Neuron (in vitro differentiated cells): ENCODE results near the gene ADAM19.

Experiments used
- H2AFZ ChIP-seq: one replicate; pipeline ENCODE4 v1.6.1; 2013; ENCODE audit warnings: low read depth, mild to moderate bottlenecking, inconsistent platforms, low read length, moderate library complexity
- H3K27me3 ChIP-seq: one replicate; pipeline ENCODE4 v1.6.1; 2013; ENCODE audit warnings: low read length; ENCODE audit not compliant: insufficient read depth
- H3K36me3 ChIP-seq: one replicate; pipeline ENCODE4 v1.6.1; 2013; ENCODE audit warnings: low read length; ENCODE audit not compliant: insufficient read depth
- H3K4me1 ChIP-seq: one replicate; pipeline ENCODE4 v1.6.1; 2013; ENCODE audit warnings: low read length; ENCODE audit not compliant: insufficient read depth
- H3K4me3 ChIP-seq: 2 replicates; pipeline ENCODE4 v1.5.1; 2013; ENCODE audit warnings: mild to moderate bottlenecking, low read length, moderate library complexity
- H3K9me3 ChIP-seq: one replicate; pipeline ENCODE4 v1.6.1; 2013; ENCODE audit warnings: low read length

Gene ADAM19

DNA sequence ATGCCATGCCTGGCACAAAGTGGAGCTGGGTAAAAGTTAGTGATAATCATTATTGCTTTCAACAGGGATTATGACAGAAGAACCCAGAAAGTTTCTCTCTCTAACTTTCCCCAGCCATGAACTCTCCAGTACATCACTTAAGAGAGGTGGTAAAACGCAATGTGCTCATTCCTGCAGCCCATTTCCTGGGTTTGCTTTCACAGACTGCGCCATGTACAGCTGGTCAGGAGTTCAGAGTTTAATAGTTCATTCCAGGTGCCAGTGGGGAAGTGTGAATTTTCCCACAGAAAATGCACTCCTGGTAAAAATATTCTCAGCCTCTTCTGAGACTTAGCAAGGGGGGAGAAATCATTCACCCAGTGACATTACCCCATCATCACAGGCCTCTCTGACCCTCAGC is 35.5 kb downstream of the ADAM19 start:
- Histone ChIP-seq H2AFZ (no peak overlapping the region), H3K27me3 (no peaks in the 10 kb centered on the region), H3K9me3 (no peaks in the 10 kb centered on the region), H3K4me1 (peaks cover 12% of the 10 kb centered on the region), H3K36me3 (no peaks in the 10 kb centered on the region), H3K4me3 (no peak overlapping the region)

DNA sequence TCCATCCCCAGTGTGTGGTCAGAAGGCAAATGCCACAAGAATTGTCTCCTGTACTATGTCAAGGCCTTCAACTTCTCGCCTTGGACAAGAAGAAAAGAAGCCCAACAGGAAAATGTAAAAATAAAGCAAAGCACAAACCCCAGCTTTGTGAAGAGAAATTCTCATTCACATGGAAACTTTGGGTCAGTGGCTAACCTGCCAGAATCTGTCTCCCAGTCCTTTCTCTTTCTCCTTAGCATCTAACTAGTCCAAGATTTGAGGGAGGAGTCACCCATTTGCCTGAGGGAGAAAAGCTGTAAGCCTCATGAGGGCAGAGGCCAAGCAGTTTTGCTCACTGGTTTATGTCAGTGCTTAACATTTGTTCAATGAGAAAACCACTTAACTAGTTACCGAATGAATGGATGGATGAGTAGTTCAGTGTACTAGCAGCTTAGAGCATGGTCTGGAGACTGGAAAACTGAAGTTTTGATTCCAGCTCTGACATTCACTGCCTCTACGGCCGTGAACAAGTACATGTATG is 36.0 kb downstream of the ADAM19 start:
- Histone ChIP-seq H3K4me1 (peaks cover 12% of the 10 kb centered on the region), H3K27me3 (no peaks in the 10 kb centered on the region), H3K9me3 (no peaks in the 10 kb centered on the region), H3K4me3 (no peak overlapping the region), H3K36me3 (no peaks in the 10 kb centered on the region), H2AFZ (no peak overlapping the region)

DNA sequence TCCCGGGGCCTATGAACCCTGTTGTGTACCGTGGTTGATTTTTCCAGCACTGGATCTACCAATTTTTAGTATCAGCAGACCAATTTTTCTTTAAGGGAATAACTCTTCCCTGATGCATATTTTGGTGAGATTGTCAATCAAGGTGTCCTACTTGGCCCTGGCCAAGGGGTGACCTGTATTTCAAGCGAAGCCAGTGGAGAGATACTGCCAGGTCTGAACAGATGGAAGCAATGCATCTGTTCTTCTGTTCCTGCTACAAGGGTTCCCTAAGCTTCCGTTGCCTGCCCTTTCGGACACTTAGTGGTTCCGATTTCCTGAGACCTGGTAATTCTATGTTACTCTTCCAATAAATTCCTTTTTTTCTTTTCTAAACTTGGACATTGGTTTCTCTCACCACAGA is 37.3 kb downstream of the ADAM19 start:
- Histone ChIP-seq H3K9me3 (no peaks in the 10 kb centered on the region), H3K4me3 (no peak overlapping the region), H2AFZ (no peak overlapping the region), H3K27me3 (no peaks in the 10 kb centered on the region), H3K36me3 (no peaks in the 10 kb centered on the region), H3K4me1 (peaks cover 12% of the 10 kb centered on the region)

DNA sequence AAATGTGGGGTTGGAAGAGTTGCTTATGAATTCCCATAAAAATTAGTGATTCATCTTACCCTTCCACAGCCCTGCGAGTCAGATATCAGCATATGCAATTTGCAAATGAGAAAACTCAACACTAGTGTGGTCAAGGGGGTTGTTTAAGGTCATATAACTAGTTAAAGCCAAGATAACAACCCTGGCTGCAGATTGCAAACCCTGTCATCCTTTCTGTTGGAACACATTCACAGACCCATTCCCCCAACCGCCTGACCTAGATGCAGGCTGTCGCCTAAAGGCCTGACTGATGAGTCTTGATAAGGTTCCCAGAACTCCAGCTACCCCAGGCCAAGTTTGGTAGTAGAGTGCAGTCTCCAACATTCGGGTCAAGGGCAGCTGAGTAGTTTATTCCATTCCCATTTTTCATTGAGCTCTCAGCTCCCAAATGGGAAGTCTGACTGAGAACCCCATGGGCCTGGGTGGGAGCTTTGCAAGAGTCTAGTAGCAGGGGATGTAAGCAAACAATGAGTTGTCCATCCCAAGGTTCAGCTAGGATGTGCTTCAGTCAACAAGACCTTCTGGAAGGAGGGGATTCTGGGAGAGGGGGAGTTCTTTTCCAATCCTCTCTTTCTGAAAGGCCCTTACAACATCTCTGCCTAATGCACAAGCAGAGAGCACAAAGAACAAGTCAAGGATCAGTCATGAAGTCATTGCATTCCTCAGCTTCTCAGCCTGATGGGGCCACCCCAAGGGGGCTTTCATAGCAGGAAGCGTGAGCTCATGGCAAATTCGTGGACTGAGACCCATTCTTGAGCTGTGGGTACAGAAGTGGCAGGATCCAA is 40.3 kb downstream of the ADAM19 start:
- H2AFZ ChIP-seq, result no peak overlapping the region
- H3K27me3 ChIP-seq, result no peaks in the 10 kb centered on the region
- H3K4me3 ChIP-seq, result no peak overlapping the region
- no peaks in the 10 kb centered on the region for H3K9me3 ChIP-seq
- no peaks in the 10 kb centered on the region for H3K4me1 ChIP-seq
- H3K36me3 ChIP-seq, result no peaks in the 10 kb centered on the region

DNA sequence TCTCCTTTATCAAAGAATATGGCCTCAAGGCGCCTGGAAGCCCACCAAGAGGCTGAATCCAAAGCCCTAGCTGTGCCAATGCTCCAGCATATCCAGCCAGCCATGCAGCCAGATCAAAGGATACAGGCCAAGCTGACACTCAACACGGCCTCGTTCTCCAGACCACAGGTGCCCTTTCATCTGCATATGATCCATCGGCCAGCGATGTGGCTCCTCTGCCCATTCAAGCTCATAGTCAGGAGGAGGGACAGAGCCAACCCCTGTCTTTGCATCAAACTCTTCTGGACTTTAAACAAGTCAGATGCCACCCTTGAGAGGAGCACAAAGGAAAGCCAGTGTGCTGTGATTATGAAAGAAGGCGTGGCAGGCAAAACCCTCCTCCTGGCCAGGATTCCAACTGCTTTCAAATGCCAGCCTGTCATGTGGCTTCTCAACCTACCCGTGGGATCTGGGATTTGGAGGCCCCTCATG is 42.5 kb downstream of the ADAM19 start:
- no peaks in the 10 kb centered on the region for H3K9me3 ChIP-seq
- no peak overlapping the region for H3K4me3 ChIP-seq
- no peaks in the 10 kb centered on the region for H3K36me3 ChIP-seq
- H3K27me3 ChIP-seq, result no peaks in the 10 kb centered on the region
- H3K4me1 ChIP-seq, result no peaks in the 10 kb centered on the region
- H2AFZ ChIP-seq, result no peak overlapping the region

DNA sequence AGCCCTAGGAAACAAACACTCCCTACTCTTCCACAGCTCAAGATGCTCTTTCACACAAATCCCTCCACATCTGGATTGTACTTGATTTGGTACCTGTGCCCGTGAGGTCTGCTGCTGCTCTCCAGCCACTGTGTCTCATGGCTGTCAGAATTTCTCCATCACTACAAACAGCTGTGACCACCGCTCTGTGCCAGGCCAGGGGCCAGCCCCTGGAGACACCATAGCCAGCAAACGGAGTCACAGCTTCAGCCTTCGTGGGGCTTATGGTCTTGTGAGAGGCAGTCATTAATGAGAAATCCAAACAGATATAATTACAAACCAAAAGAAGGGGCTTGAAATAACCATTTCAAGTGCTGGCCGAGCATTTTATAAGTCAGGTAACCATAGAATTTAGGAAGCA is 43.6 kb downstream of the ADAM19 start:
- H3K4me1 ChIP-seq, result no peaks in the 10 kb centered on the region
- no peak overlapping the region for H2AFZ ChIP-seq
- H3K27me3 ChIP-seq, result no peaks in the 10 kb centered on the region
- no peaks in the 10 kb centered on the region for H3K36me3 ChIP-seq
- no peaks in the 10 kb centered on the region for H3K9me3 ChIP-seq
- no peak overlapping the region for H3K4me3 ChIP-seq

DNA sequence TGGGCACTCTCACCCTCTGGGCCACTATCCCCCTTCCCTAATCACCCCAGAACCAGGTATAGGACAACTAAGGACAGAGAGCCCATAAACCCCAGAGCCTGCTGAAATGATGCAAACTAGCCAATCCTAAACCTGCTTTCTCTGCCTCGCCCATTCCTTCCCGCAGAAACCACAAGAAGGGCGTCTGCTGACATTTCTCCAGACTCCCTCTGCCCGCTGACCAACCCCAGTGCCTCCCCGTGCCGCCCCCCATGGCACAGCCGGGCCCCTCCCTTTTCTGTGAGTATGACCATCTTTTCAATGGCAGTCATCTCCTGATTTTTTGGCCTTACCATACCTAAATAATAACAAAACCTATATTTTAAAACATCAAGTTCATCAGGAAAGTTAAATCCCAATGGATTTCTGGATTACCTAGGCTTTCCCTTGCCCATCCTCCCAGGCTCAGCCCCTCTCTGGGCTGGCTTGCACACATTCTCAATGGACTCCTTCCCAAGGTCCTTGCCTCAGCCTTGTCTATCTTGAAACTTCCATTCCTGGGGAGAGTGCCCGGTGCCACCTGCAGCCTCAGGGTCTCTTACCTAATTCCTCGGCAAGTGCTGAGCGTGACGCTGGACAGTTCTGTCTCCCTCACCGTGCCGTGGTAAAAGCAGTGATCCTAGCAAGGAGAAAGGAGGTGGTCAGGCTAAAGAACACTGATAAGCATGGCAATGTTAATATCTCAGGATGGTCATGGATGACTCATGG is 45.2 kb downstream of the ADAM19 start:
- Histone ChIP-seq H3K27me3 (no peaks in the 10 kb centered on the region), H2AFZ (no peak overlapping the region), H3K9me3 (no peaks in the 10 kb centered on the region), H3K36me3 (no peaks in the 10 kb centered on the region), H3K4me3 (no peak overlapping the region), H3K4me1 (no peaks in the 10 kb centered on the region)

DNA sequence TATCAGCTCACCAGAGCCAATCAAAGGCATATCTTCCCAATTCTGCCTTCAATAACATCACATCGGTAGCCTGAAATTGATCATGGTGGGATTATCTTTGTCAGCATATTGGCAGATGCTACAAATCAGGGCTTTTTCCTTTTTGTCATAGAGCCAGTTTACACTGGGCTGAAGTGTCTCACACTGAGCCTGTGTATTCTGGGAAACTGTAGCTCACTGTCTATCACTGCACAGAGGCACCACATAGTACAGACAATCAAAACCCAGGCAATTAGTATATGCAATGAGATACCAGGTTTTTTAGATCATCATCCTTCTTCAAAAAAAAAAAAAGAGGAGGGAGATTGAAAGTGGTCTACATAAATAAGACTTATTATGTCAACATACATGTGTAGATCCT is 46.6 kb downstream of the ADAM19 start:
- H3K4me3 ChIP-seq, result no peak overlapping the region
- no peaks in the 10 kb centered on the region for H3K4me1 ChIP-seq
- H3K9me3 ChIP-seq, result no peaks in the 10 kb centered on the region
- H3K36me3 ChIP-seq, result no peaks in the 10 kb centered on the region
- no peaks in the 10 kb centered on the region for H3K27me3 ChIP-seq
- no peak overlapping the region for H2AFZ ChIP-seq

DNA sequence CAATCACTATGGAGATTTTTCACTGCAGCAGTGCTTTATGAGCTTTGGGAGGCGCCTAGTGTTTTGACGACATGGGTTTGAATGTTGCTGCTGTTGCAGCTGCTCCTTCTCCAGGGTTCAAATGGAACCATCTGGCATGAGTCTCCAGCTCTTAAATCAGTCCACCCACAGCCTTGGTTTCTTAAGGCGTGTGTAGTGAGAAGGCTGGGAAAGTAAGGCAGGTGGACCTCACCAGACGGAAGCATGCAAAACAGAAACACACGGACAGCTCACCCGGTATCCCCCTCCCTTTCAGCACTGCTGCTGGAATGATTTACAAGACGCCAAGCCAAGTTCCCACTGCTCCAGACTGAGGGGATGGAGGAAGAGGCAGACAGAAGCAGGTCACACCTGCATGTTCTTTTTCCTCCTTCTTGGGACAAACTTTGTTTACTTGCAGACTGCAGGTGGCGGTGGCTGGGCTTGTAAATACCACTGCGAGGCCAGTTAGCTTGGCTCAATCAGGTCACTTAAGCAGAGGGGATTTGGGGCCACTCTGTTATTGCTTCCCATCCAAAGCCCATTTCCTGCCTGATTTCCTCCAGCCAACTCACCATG is 47.4 kb downstream of the ADAM19 start:
- H2AFZ ChIP-seq, result no peak overlapping the region
- H3K4me3 ChIP-seq, result no peak overlapping the region
- no peaks in the 10 kb centered on the region for H3K9me3 ChIP-seq
- no peaks in the 10 kb centered on the region for H3K4me1 ChIP-seq
- H3K36me3 ChIP-seq, result no peaks in the 10 kb centered on the region
- no peaks in the 10 kb centered on the region for H3K27me3 ChIP-seq

DNA sequence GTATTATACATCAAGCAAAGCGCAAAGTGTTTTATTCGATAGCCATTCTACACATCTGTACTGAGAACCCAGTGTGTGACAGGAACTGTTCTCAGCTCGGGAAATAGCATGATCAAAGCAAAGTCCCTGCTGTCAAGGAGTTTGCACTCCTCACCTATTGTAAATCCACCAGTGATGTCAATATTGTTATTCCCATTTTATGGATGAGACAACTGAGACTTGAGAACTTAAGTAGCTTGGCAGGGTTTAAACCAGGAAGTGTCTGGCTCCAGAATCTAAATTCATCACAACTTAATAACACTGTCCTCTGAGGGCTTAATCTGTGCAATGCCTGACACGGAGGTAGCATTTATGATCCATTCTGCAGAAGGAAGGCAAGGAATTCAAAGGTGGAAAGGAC is 50.7 kb downstream of the ADAM19 start:
- Histone ChIP-seq H3K4me1 (no peaks in the 10 kb centered on the region), H2AFZ (no peak overlapping the region), H3K4me3 (no peak overlapping the region), H3K27me3 (no peaks in the 10 kb centered on the region), H3K9me3 (no peaks in the 10 kb centered on the region), H3K36me3 (no peaks in the 10 kb centered on the region)

DNA sequence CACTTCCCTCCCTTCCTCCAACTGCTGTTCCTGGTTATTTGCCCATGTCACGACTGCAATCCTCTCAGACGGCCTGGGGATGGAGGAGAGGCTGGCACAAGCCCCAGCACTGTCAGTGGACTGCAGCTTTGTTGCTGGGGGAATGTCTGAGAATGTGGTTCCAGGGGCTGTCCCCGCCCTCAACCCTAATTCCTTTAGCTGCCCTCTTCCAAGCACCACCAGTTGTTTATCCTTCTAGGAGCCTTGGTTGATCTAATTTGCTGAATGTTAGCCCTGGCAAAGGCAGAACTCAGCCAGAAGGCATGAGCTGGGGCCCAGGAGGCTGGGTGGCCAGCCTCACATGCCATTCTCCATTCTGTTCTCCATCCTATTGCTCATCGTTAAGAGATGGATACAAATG is 51.6 kb downstream of the ADAM19 start:
- Histone ChIP-seq H3K27me3 (no peaks in the 10 kb centered on the region), H3K9me3 (no peaks in the 10 kb centered on the region), H3K36me3 (no peaks in the 10 kb centered on the region), H3K4me3 (no peak overlapping the region), H3K4me1 (no peaks in the 10 kb centered on the region), H2AFZ (no peak overlapping the region)

DNA sequence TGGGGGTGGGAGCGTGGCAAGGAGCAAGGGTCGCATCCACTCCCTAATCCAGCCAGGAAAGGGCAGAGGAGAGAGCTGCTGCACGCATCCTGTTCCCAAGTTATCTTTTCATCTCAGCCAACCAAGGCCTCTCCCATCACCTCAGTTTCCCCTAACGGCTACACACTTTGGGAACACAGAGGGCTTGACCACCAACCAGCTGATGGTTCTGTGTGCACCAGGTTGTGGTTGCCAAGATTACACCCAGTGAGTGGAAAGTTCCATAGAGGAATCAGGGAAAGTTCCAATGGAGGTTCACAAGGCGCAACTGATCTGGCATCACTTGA is 53.9 kb downstream of the ADAM19 start:
- no peaks in the 10 kb centered on the region for H3K9me3 ChIP-seq
- no peak overlapping the region for H3K4me3 ChIP-seq
- H3K27me3 ChIP-seq, result no peaks in the 10 kb centered on the region
- no peaks in the 10 kb centered on the region for H3K36me3 ChIP-seq
- no peak overlapping the region for H2AFZ ChIP-seq
- H3K4me1 ChIP-seq, result no peaks in the 10 kb centered on the region
